Neuronal stem cell (in vitro differentiated cells): ENCODE data around the gene SORCS2.
A peak's percentile ranks its signal among the peaks of the same experiment; 100 is the strongest.

ENCODE experiments used
- DNase-seq: peaks from one replicate; pipeline ENCODE4 v3.0.0-alpha.2; 2013; ENCODE audit warnings: low spot score
- H2AFZ ChIP-seq: one replicate; pipeline ENCODE4 v1.6.1; 2013; ENCODE audit warnings: mild to moderate bottlenecking, low read length, inconsistent platforms
- H2AK5ac ChIP-seq: 2 replicates; pipeline ENCODE4 v1.6.1; 2013; ENCODE audit warnings: low read depth, mild to moderate bottlenecking, inconsistent platforms, low read length, moderate library complexity, mixed read lengths
- H2BK120ac ChIP-seq: 2 replicates; pipeline ENCODE4 v1.6.1; 2013; ENCODE audit warnings: low read depth, mild to moderate bottlenecking, inconsistent platforms, low read length, moderate library complexity, mixed read lengths
- H2BK12ac ChIP-seq: one replicate; pipeline ENCODE4 v1.6.1; 2013; ENCODE audit warnings: low read length, inconsistent platforms
- H2BK15ac ChIP-seq: 2 replicates; pipeline ENCODE4 v1.6.1; 2013; ENCODE audit warnings: mild to moderate bottlenecking, low read length, inconsistent platforms, mixed read lengths
- H2BK5ac ChIP-seq: one replicate; pipeline ENCODE4 v1.6.1; 2013; ENCODE audit warnings: inconsistent platforms, mild to moderate bottlenecking, low read length, moderate library complexity
- H3K14ac ChIP-seq: one replicate; pipeline ENCODE4 v1.6.1; 2013; ENCODE audit warnings: low read length, inconsistent platforms
- H3K18ac ChIP-seq: 2 replicates; pipeline ENCODE4 v1.6.1; 2013; ENCODE audit warnings: low read length, inconsistent platforms
- H3K23ac ChIP-seq: 2 replicates; pipeline ENCODE4 v1.6.1; 2013; ENCODE audit warnings: low read depth, mild to moderate bottlenecking, mixed read lengths, low read length, inconsistent platforms; ENCODE audit not compliant: poor library complexity
- H3K27ac ChIP-seq: replicated peaks from 3 replicates; pipeline ENCODE4 v1.5.1; 2013; ENCODE audit warnings: low read length, inconsistent platforms
- H3K27me3 ChIP-seq, 3 experiments: 2 replicates each; pipeline ENCODE4 v1.6.1; 2013; ENCODE audit warnings: low read length in 3 of 3, mild to moderate bottlenecking in 2 of 3, inconsistent platforms in 1 of 3, low read depth in 1 of 3, mixed read lengths in 1 of 3, moderate library complexity in 1 of 3; ENCODE audit not compliant: control insufficient read depth in 3 of 3, insufficient read depth in 3 of 3
- H3K36me3 ChIP-seq, 2 donors: replicated peaks in 1 of 2; 2 replicates each; pipeline ENCODE4 v1.6.1; 2013; ENCODE audit warnings: low read length in 2 of 2; ENCODE audit not compliant: control insufficient read depth in 2 of 2, insufficient read depth in 2 of 2
- H3K4ac ChIP-seq: 2 replicates; pipeline ENCODE4 v1.6.1; 2013; ENCODE audit warnings: inconsistent platforms, mild to moderate bottlenecking, low read length, moderate library complexity
- H3K4me1 ChIP-seq, 2 donors: 1 replicate in 1 of 2; 2 replicates in 1 of 2; pipeline ENCODE4 v1.6.1; 2013; ENCODE audit warnings: low read length in 2 of 2, low read depth in 1 of 2; ENCODE audit not compliant: control insufficient read depth in 2 of 2, insufficient read depth in 1 of 2
- H3K4me2 ChIP-seq: one replicate; pipeline ENCODE4 v1.6.1; 2013; ENCODE audit warnings: mild to moderate bottlenecking, low read length, inconsistent platforms; ENCODE audit not compliant: insufficient read depth, poor library complexity, severe bottlenecking
- H3K4me3 ChIP-seq, 2 donors: 2 replicates each; pipeline ENCODE4 v1.5.1; 2013; ENCODE audit warnings: low read length in 2 of 2, mild to moderate bottlenecking in 2 of 2, inconsistent platforms in 1 of 2, moderate library complexity in 1 of 2
- H3K79me1 ChIP-seq: one replicate; pipeline ENCODE4 v1.6.1; 2013; ENCODE audit warnings: low read depth, mild to moderate bottlenecking, inconsistent platforms, low read length, moderate library complexity
- H3K9ac ChIP-seq: one replicate; pipeline ENCODE4 v1.6.1; 2013; ENCODE audit warnings: mild to moderate bottlenecking, low read depth, low read length, inconsistent platforms; ENCODE audit not compliant: poor library complexity
- H3K9me3 ChIP-seq, 2 donors: replicated peaks in 1 of 2; 2 replicates each; pipeline versions ENCODE3 to v1.6.1; 2013; ENCODE audit warnings: low read length in 2 of 2, mild to moderate bottlenecking in 2 of 2, inconsistent platforms in 1 of 2, low read depth in 1 of 2, mixed read lengths in 1 of 2, moderate library complexity in 1 of 2; ENCODE audit not compliant: control insufficient read depth in 2 of 2, insufficient read depth in 1 of 2
- H4K8ac ChIP-seq: one replicate; pipeline ENCODE4 v1.6.1; 2013; ENCODE audit warnings: low read depth, mild to moderate bottlenecking, inconsistent platforms, low read length, moderate library complexity
- H4K91ac ChIP-seq: one replicate; pipeline ENCODE4 v1.6.1; 2013; ENCODE audit warnings: low read length, low read depth, mild to moderate bottlenecking, inconsistent platforms; ENCODE audit not compliant: poor library complexity
- WGBS, 2 donors: extraction: QIAGEN DNeasy Blood & Tissue Kit; methylation state at CpG; one replicate each; pipeline ENCODE4 v1.1.7; 2013; ENCODE audit warnings: missing lambda C conversion rate in 2 of 2, mixed read lengths in 1 of 2; ENCODE audit not compliant: insufficient read length in 2 of 2, insufficient replicate concordance in 1 of 2; ENCODE audit errors: extremely low coverage in 2 of 2; 5-methylcytosine and 5-hydroxymethylcytosine counted together

The SORCS2 gene

DNA sequence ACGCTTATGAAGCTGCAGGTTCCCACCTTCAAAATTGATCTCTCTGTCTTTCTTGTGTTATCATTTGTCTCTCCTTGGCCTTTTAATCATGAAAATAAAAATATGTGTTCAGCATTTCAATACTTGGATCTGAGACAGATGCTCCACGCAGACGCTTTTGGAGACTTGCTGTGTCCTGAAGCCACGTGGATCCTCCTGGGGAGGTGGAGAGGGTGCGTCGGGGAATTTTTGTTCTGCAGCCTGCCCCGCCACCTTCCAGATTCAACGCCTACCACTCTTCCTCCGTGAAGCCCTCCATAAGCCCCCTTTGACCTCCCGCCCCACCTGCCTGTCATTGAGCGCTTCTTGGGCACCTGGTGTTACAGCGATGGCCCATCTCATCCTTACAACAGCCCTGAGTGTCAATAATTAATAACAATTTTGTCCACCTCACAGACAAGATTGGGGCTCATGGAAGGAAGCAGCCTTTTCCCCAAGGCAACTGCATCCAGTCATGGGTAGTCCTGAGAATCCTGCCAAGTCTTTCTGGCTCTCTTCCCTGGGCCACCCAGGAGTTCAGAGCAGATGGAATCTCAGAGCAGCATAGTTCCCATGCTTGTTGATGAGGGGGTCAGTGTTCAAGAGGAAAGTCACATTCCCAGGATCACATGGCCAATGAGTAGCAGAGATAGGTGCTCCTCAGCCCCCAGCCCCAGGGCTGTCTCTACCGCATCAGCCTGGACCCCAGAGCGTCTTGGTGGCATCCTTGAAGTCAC, 415.0 kb downstream of the SORCS2 start:
- Histone ChIP-seq H3K4me3 (no peak overlapping the region), H3K9ac (no peak overlapping the region), H4K8ac (no peak overlapping the region), H3K18ac (peak overlapping the region; percentile 23), H2BK12ac (no peak overlapping the region), H3K36me3 (no peaks in the 10 kb centered on the region), H2BK5ac (no peak overlapping the region), H3K14ac (no peak overlapping the region), H4K91ac (no peak overlapping the region), H3K79me1 (no peaks in the 10 kb centered on the region), H2BK120ac (no peak overlapping the region), H3K4me1 (peaks cover 0 to 4% of the 10 kb centered on the region in 2 donors), H3K23ac (no peak overlapping the region), H2BK15ac (no peak overlapping the region), H2AFZ (no peak overlapping the region), H3K4me2 (no peak overlapping the region), H3K9me3 (peaks cover 0 to 3% of the 10 kb centered on the region in 2 donors), H3K27ac (no peak overlapping the region), H3K4ac (no peak overlapping the region), H2AK5ac (no peak overlapping the region), H3K27me3 (no peaks in the 10 kb centered on the region)
- DNase-seq: no peak
- no CpG with 5 or more reads among the region's 14 CpGs for WGBS, 2 donors

DNA sequence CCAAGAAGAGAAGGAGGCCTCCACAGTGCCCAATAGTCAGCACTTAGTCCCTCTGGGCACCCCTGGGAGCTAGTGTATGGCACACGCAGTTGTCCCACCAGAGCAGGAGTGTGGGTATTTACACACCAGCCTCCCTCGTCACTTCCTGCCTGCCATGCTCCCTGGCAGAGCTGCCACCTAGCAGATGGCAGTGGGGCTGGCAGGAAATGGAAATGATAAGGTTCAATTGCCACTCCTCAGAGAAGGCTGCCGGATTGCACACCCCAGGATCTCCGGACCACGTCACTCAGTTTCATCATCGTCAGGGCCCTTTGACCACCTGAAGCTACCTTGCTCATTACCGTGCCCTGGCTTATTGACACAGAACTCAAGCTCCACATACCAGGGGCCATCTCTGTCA, 415.7 kb downstream of the SORCS2 start:
- Histone ChIP-seq H3K4ac (no peak overlapping the region), H2BK120ac (no peak overlapping the region), H4K91ac (no peak overlapping the region), H3K23ac (no peak overlapping the region), H2BK5ac (no peak overlapping the region), H3K36me3 (no peaks in the 10 kb centered on the region), H3K9me3 (peaks cover 0 to 3% of the 10 kb centered on the region in 2 donors), H2AFZ (no peak overlapping the region), H3K79me1 (no peaks in the 10 kb centered on the region), H2BK12ac (no peak overlapping the region), H3K4me2 (no peak overlapping the region), H3K27ac (no peak overlapping the region), H3K4me1 (peaks cover 0 to 4% of the 10 kb centered on the region in 2 donors), H4K8ac (no peak overlapping the region), H3K9ac (no peak overlapping the region), H2BK15ac (no peak overlapping the region), H3K27me3 (no peaks in the 10 kb centered on the region), H3K18ac (no peak overlapping the region), H3K14ac (no peak overlapping the region), H2AK5ac (no peak overlapping the region), H3K4me3 (no peak overlapping the region)
- no CpG with 5 or more reads among the region's 7 CpGs for WGBS, 2 donors
- no peak for DNase-seq

DNA sequence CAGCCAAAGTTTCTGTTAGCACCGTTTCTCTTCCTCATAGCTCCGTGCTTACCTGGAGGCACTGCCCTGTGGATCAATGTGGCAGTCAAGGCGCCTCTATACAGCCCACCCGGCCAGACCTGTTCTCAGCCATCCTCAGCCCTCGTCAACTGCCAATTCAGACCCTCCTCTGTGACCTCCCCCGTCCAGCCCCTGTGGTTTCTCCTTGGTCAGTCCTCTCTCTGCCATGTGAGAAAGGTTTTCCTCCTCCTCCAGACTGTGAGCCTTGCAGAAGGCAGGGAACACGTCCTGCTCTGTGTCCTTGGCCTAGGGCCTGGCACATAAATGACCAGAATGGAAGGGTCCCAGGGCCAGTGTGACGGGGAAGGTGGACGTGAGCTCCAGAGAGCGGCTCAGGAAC, 417.0 kb downstream of the SORCS2 start:
- no peak overlapping the region for H2BK5ac ChIP-seq

DNA sequence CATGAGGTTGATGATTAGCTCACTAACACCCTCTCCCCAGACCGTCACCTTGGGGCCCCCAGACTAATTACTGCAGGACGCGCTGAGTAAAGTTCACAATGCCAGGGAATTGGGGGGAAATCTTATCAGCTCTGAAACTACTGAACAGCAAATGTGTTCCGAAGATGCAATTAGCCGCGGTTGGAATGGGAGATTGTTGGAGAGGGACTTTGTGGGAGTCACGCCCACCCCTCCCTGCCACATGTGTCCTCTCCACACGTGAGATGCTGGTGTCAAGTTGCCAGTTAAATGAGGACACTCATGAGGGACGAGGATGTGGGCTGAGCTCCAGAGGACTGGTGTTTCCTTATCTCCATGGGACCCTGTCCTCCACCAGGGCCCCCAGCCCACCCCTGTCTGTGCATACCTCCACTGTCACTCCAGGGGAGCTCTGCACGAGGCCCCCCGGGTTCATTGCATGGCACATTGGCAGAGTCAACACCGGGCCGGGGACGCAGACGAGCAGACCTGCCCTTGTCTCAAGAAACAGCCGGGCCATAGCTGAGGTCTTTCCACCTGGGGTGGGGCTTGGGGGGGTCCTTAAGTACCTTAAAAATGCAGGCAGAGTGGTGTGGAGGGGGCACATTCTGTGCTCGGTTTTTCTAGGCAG, 417.8 kb downstream of the SORCS2 start:
- Histone ChIP-seq H3K36me3 (no peaks in the 10 kb centered on the region), H2AFZ (no peak overlapping the region)
- WGBS, 2 donors: no CpG with 5 or more reads among the region's 17 CpGs

More for the DNA sequence above, 417.0 kb downstream of the SORCS2 start:
- Histone ChIP-seq H2BK15ac (no peak overlapping the region), H4K91ac (no peak overlapping the region), H4K8ac (no peak overlapping the region), H3K14ac (no peak overlapping the region), H3K4me1 (peaks cover 0 to 4% of the 10 kb centered on the region in 2 donors), H3K4me2 (no peak overlapping the region), H3K23ac (no peak overlapping the region), H3K27ac (no peak overlapping the region), H3K36me3 (no peaks in the 10 kb centered on the region), H2BK120ac (no peak overlapping the region), H2AFZ (no peak overlapping the region), H3K4ac (no peak overlapping the region), H3K18ac (peak overlapping the region; percentile 45), H2AK5ac (no peak overlapping the region), H2BK12ac (no peak overlapping the region), H3K79me1 (no peaks in the 10 kb centered on the region), H3K9me3 (no peaks in the 10 kb centered on the region), H3K27me3 (no peaks in the 10 kb centered on the region), H3K4me3 (no peak overlapping the region), H3K9ac (no peak overlapping the region)
- no CpG with 5 or more reads among the region's 10 CpGs for WGBS, 2 donors
- no peak for DNase-seq

More for the DNA sequence above, 417.8 kb downstream of the SORCS2 start:
- Histone ChIP-seq H2BK12ac (no peak overlapping the region), H3K4me1 (peaks cover 0 to 4% of the 10 kb centered on the region in 2 donors), H3K9ac (no peak overlapping the region), H2BK5ac (no peak overlapping the region), H3K14ac (no peak overlapping the region), H3K4me3 (no peak overlapping the region), H4K8ac (no peak overlapping the region), H3K4me2 (no peak overlapping the region), H3K9me3 (no peaks in the 10 kb centered on the region), H2AK5ac (no peak overlapping the region), H4K91ac (no peak overlapping the region), H2BK15ac (no peak overlapping the region), H3K27ac (no peak overlapping the region), H2BK120ac (no peak overlapping the region), H3K27me3 (no peaks in the 10 kb centered on the region), H3K18ac (no peak overlapping the region), H3K23ac (no peak overlapping the region), H3K4ac (no peak overlapping the region), H3K79me1 (no peaks in the 10 kb centered on the region)
- no peak for DNase-seq
